RKO (cell line): Measurements from ENCODE around the gene CFAP97.
A peak's percentile ranks its signal among the peaks of the same experiment; 100 is the strongest.
"Not testable (repeated sequence)": the region's sequence is repeated elsewhere in the genome, so short reads cannot be mapped to it uniquely, and the experiment has no call there.

ENCODE experiments used
- DNase-seq: peaks from one replicate; pipeline ENCODE4 v3.0.0-alpha.2; 2016; ENCODE audit warnings: low spot score

Gene CFAP97

GRCh38 chr4:185222598-185222997, 18.8 kb upstream of the CFAP97 start:
- DNase-seq: peak; percentile 57

DNA sequence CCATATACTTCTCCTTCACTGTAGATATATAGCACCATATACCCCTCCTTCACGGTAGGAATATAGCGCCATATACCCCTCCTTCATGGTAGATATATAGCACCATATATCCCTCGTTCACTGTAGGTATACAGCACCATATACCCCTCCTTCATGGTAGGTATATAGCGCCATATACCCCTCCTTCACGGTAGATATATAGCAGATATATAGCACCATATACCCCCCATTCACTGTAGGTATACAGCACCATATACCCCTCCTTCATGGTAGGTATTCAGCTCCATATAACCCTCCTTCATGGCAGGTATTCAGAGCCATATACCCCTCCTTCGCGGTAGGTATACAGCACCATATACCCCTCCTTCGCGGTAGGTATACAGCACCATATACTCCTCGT, 18.1 kb upstream of the CFAP97 start:
- no peak for DNase-seq

DNA sequence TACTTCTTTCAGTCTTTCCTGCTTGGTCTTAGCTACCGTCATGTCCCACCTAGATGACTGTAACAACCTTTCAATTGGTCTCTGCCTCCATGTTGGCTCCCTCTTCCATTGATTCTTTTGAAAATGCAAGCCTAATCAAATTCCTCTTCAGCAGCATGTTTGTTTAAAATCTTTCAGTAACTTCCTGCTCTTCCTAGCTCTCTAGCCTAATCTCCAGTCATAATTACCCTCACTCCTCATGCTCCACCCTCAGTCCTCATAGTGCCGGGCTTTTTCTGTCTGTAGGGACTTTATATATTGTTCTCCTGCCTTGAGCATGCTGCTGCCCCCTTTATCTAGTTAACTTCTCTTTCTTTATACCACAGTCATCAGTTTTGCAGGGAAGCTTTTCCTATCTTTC, 17.7 kb upstream of the CFAP97 start:
- no peak for DNase-seq

- no peak for DNase-seq
These were observed 15.9 kb upstream of the CFAP97 start for GRCh38 chr4:185219551-185220344.

DNA sequence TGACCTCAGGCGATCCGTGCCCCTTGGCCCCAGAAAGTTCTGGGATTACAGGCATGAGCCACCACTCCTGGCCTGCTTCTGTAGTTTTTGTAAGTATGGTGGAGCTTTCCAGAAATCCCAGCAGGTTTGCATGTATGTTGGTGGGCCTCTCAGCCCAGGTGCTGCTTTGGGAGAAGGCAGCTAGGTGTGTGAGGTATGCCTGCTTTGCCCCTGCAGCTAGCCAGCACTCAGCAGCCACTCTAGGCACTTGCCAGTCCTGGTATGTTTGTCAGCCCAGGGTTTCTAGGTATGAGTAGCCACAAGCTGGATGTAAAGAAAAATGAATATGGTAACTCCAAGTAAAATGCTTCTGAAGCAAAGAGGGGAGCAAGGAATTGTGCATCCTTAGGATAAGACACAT, 14.5 kb upstream of the CFAP97 start:
- DNase-seq: no peak

GRCh38 chr4:185217408-185217975, 13.7 kb upstream of the CFAP97 start:
- no peak for DNase-seq

GRCh38 chr4:185215261-185215660, 11.5 kb upstream of the CFAP97 start:
- no peak for DNase-seq

- no peak for DNase-seq
These were observed 10.1 kb upstream of the CFAP97 start for GRCh38 chr4:185213877-185214276.

GRCh38 chr4:185212581-185212980, 8.8 kb upstream of the CFAP97 start:
- no peak for DNase-seq

- DNase-seq: no peak
These were observed 7.8 kb upstream of the CFAP97 start for GRCh38 chr4:185211641-185212040.

GRCh38 chr4:185211035-185211434, 7.2 kb upstream of the CFAP97 start:
- DNase-seq: peak; percentile 41

DNA sequence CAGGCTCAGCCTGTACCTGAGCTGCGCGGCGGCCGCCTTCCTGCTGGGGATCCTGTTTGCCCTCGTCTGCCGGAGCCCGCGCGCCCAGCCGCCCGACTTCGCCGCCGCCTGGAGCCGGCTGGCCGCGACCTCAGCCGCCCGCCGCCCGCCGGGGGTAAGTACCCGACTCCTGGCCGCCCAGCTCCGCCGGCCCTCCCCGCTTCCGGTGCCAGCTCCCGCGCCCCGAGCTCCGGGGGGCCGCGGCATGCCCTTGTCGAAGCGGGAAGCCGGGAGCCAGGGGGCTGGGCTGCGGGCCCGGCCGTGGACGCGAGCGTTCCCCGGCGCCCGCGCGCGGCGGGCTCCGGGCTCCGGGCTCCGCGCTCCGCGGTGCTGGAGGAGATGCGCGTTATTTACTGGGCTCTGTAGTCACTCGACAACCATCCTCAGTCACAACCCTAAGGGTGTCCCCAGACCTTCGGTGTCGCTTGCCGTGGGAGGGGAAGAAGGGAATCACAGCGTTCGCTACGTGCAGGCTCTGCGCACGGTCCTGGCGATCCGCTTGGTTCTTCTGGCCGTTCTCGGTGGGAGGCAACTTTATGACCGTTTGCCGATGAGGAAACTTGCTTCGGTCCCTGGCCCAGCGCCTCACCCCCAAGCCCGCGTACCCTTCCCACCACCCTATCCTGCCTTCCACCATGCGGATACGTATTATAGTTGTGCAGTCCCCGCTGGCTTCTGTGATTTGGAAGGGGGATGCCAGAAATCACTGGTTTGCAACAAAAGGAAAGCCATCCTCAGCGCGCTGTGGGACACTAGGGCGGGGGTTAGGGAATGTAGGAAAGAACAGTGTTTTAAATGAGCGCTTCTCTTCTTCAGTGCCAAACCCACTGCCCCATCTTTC, 6.5 kb upstream of the CFAP97 start:
- peak; percentile 62 for DNase-seq

GRCh38 chr4:185209852-185210101, 6.0 kb upstream of the CFAP97 start:
- DNase-seq: not testable (repeated sequence)

DNA sequence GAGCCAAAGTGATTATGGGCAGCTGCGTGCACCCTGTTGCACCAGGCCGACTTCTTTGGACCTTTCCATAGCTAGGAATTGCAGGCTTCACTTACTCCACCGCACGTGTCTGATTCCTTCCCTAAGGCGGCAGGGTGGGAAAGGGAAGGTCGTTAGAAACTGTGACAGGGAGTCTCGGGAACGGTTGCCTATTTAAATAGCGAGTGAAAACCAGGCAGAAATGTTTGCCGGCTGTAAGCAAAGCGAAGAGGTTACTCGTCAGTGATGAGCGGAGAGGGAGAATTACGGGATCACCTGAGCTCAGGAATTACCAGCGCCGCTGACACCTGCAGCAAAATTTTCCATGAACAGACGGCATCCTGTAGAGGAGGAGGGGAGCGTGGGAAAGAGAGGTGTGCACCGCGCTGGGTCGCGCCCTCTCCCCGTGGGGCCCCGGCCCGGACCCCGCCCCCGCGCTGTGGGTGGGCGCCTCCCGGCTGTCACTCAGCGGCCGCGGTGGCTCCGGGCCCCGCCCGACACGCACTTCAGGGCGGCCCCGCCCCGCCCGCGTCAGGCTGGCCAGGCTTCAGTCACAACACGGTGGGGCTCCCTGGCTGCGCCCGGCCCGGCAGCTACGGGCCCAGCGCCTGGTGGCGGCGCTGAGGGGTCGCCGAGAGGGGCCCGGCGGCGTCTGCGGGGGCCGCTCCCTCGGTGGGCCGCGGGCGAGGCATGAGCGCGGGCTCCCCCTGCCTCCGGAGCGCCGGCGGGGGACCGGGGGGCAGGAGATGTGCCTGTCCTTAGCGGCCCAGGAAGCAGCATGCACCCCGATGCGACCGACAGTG, 5.4 kb upstream of the CFAP97 start, which contains the start of gene SNX25:
TSS of gene SNX25 (plus strand) at position 568 of the 821 bp plus-strand sequence. CDS start at position 797, 229 bp downstream.
- peak; percentile 82 for DNase-seq

GRCh38 chr4:185207466-185207865, 3.7 kb upstream of the CFAP97 start:
- no peak for DNase-seq

GRCh38 chr4:185205697-185206342, 2.0 kb upstream of the CFAP97 start:
- no peak for DNase-seq

GRCh38 chr4:185205073-185205472, 1.3 kb upstream of the CFAP97 start:
- DNase-seq: not testable (repeated sequence)

- DNase-seq: peak; percentile 61
These were observed 574 bp upstream of the CFAP97 start for GRCh38 chr4:185204238-185204910.

DNA sequence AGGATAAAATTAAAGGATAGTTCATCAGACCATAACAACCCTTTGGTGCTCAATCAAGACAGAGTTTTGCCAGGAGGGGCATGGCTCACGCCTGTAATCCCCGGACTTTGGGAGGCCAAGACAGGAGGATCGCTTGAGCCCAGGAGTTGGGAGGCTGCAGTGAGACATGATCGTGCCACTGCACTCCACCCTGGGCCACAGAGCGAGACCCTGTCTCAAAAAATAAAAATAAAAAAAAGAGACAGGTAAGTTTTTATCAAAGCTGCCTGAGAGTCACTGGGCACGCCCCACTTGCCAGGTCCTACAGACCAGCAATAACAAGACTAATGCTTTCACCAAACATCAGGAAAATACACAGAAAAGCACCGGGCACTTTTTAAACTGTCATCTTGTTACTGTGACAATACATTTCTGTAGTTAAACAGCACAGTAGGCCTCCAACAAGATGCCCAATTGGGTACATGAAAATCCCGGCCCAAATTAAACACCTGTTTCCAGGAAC, 765 bp downstream of the CFAP97 start:
- DNase-seq: peak; percentile 42
